ENCODE data around the gene ZNF200.

DNA sequence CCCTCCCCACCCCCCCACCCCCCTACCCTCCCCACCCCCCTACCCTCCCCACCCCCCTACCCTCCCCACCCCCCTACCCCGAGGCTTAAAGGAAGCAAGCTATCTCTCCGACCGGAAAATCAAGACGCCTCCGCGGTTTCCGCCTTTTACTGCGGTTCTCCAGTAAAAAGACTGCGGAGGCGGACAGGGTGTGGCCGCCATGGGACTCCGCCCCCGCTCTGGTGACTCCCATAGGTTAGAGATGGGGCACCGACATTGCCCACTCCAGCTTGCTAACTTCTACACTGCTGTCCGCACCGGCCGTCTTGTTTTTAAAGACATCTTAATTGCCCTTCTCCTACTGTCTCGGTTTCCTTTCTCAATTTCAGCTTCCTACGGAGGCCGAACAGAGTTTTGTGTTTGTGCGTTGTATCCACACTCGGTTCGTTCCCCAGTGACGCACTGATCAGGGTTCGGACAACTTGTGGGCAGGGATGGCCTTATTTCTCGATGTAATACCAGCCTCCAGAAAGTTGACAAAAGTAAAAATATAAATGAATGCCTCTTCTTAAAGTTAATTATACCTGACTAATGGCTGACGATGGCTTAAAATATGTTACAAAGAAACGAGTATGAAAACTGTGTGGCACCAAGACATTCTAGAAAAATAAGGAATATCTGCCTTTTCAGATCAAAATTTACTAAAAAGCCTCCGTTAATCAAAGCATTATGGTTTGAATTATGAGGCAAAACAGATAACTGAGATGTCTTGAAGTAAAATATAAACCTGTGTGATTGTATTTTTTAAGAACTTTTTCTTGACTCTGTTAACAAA, 1.1 kb upstream of the ZNF200 start:
- TF ChIP-seq, protein P1, sequence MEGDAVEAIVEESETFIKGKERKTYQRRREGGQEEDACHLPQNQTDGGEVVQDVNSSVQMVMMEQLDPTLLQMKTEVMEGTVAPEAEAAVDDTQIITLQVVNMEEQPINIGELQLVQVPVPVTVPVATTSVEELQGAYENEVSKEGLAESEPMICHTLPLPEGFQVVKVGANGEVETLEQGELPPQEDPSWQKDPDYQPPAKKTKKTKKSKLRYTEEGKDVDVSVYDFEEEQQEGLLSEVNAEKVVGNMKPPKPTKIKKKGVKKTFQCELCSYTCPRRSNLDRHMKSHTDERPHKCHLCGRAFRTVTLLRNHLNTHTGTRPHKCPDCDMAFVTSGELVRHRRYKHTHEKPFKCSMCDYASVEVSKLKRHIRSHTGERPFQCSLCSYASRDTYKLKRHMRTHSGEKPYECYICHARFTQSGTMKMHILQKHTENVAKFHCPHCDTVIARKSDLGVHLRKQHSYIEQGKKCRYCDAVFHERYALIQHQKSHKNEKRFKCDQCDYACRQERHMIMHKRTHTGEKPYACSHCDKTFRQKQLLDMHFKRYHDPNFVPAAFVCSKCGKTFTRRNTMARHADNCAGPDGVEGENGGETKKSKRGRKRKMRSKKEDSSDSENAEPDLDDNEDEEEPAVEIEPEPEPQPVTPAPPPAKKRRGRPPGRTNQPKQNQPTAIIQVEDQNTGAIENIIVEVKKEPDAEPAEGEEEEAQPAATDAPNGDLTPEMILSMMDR (conservative IDR thresholded peaks at IDR 0.05) = no peak
- no peak for TF ChIP-seq EZH2 (IDR thresholded peaks at IDR 0.05; ENCODE audit: low read depth)
